B cell (primary cell): ENCODE results near the gene WTAP. TPM values are rescaled to one million over a fixed set of nuclear protein-coding genes. Genes with fewer than 3 reads are reported as not detected.

ENCODE experiments used
- ATAC-seq: fragments of 200-7000 bp; cut with Tn5 transposase; one replicate; pipeline ENCODE4 v1.10.0; 2021; ENCODE audit warnings: low read depth, mild to moderate bottlenecking, moderate number of reproducible peaks, moderate library complexity
- CTCF ChIA-PET: fragments of 350-600 bp; sonication (Branson Sonifier 250); formaldehyde crosslinking; loops from one replicate; lab custom pipeline; 2021; ENCODE audit warnings: antibody characterized with exemption, inconsistent platforms; lab: Charles Lee
- POLR2A ChIA-PET: fragments of 350-600 bp; sonication (Branson Sonifier 250); formaldehyde crosslinking; loops from one replicate; lab custom pipeline; 2021; ENCODE audit warnings: antibody characterized with exemption; lab: Charles Lee
- DNase-seq: peaks from one replicate; pipeline ENCODE4 v3.0.0; 2013
- H2AFZ ChIP-seq: 2 replicates; pipeline ENCODE4 v1.6.1; 2012; ENCODE audit warnings: mild to moderate bottlenecking, low read depth, low read length; ENCODE audit not compliant: insufficient read depth, poor library complexity, severe bottlenecking
- H3K27ac ChIP-seq, 2 donors: 1 replicate in 1 of 2; 2 replicates in 1 of 2; pipeline ENCODE4 v1.5.1; 2012 to 2013; ENCODE audit warnings: low read length in 2 of 2, mild to moderate bottlenecking in 2 of 2, moderate library complexity in 1 of 2
- H3K27me3 ChIP-seq, 4 experiments: fragments of 200-600 bp in 1 of 4; sonication (generic) in 1 of 4; replicated peaks in 1 of 4; 1 replicate in 2 of 4; 2 replicates in 2 of 4; pipeline versions ENCODE4 v1.6.1 to v1.7.0; 2013 to 2016; ENCODE audit warnings: low read length in 3 of 4, mild to moderate bottlenecking in 2 of 4, mixed read lengths in 1 of 4, moderate library complexity in 1 of 4; ENCODE audit not compliant: insufficient read depth in 4 of 4, control insufficient read depth in 3 of 4; ENCODE audit errors: control extremely low read depth in 1 of 4
- H3K36me3 ChIP-seq, 2 experiments: replicated peaks in 1 of 2; 1 replicate in 1 of 2; 2 replicates in 1 of 2; pipeline versions ENCODE4 v1.6.1 to v1.7.1; 2013; ENCODE audit warnings: low read length in 1 of 2; ENCODE audit not compliant: insufficient read depth in 2 of 2, control insufficient read depth in 1 of 2; ENCODE audit errors: control extremely low read depth in 1 of 2, extremely low read depth in 1 of 2
- H3K4me1 ChIP-seq, 2 donors: fragments of 200-600 bp in 1 of 2; sonication (generic) in 1 of 2; 1 replicate in 1 of 2; 2 replicates in 1 of 2; pipeline versions ENCODE4 v1.5.1 to v1.6.1; 2013 to 2017; ENCODE audit warnings: low read length in 2 of 2; ENCODE audit not compliant: control insufficient read depth in 2 of 2, insufficient read depth in 2 of 2
- H3K4me2 ChIP-seq: replicated peaks from 2 replicates; pipeline ENCODE3; 2012; ENCODE audit warnings: mild to moderate bottlenecking, low read depth, low read length; ENCODE audit not compliant: poor library complexity, severe bottlenecking
- H3K4me3 ChIP-seq, 5 experiments: fragments of 200-600 bp in 1 of 5; sonication (generic) in 1 of 5; 1 replicate in 3 of 5; 2 replicates in 2 of 5; pipeline versions ENCODE4 v1.5.1 to v1.7.0; 2011 to 2016; ENCODE audit warnings: low read length in 4 of 5, mild to moderate bottlenecking in 4 of 5, low read depth in 2 of 5, control low read depth in 1 of 5, moderate library complexity in 1 of 5; ENCODE audit not compliant: insufficient read depth in 1 of 5; ENCODE audit errors: control extremely low read depth in 1 of 5, extremely low read depth in 1 of 5
- H3K79me2 ChIP-seq: fragments of 200-600 bp; sonication (generic); one replicate; pipeline ENCODE4 v1.6.0; 2016; ENCODE audit warnings: low read length; ENCODE audit not compliant: control insufficient read depth, insufficient read depth
- H3K9ac ChIP-seq: fragments of 200-600 bp; sonication (generic); 2 replicates; pipeline ENCODE4 v1.6.1; 2017; ENCODE audit warnings: mild to moderate bottlenecking, low read length, moderate library complexity
- H3K9me3 ChIP-seq, 3 donors: one replicate each; pipeline versions ENCODE4 v1.6.1 to v1.7.1; 2013; ENCODE audit warnings: low read length in 2 of 3; ENCODE audit not compliant: control insufficient read depth in 2 of 3, insufficient read depth in 1 of 3; ENCODE audit errors: control extremely low read depth in 1 of 3
- H4K20me1 ChIP-seq: 2 replicates; pipeline ENCODE4 v1.6.0; 2012; ENCODE audit warnings: mild to moderate bottlenecking, low read length; ENCODE audit not compliant: insufficient read depth, control insufficient read depth, poor library complexity, severe bottlenecking
- H3K27ac Mint-ChIP-seq: one replicate; pipeline ENCODE4 v1.8.0; 2021; ENCODE audit warnings: mixed read lengths
- H3K27me3 Mint-ChIP-seq: one replicate; pipeline ENCODE4 v1.8.0; 2021; ENCODE audit warnings: mixed read lengths
- H3K4me1 Mint-ChIP-seq: one replicate; pipeline ENCODE4 v1.8.0; 2021; ENCODE audit warnings: mixed read lengths
- H3K4me3 Mint-ChIP-seq: one replicate; pipeline ENCODE4 v1.8.0; 2021; ENCODE audit warnings: mixed read lengths
- H3K9me3 Mint-ChIP-seq: one replicate; pipeline ENCODE4 v1.8.0; 2022; ENCODE audit warnings: mixed read lengths; ENCODE audit not compliant: insufficient read depth
- EZH2 ChIP-seq: IDR thresholded peaks from 2 replicates; pipeline ENCODE4 v1.6.1; 2012; ENCODE audit warnings: borderline replicate concordance, low read depth, mild to moderate bottlenecking, moderate library complexity, low read length; ENCODE audit not compliant: insufficient read depth, poor library complexity, severe bottlenecking
- WGBS: methylation state at CpG from one replicate; pipeline ENCODE4 v1.1.5; 2013; ENCODE audit warnings: missing lambda C conversion rate; ENCODE audit not compliant: insufficient coverage; 5-methylcytosine and 5-hydroxymethylcytosine counted together
- intact Hi-C: fragments of 100-400 bp; cut with micrococcal nuclease; formaldehyde crosslinking; loops from one replicate; pipeline ENCODE4 v1.10.0; 2022
- polyA plus RNA-seq: library from polyadenylated mRNA; depleted of rRNA; stranded (reverse); fragments of >200 nt; gene quantifications from 2 replicates; pipeline ENCODE4 v1.2.3, GENCODE V29; 2012
- total RNA-seq, 2 donors: library from RNA; stranded (reverse); fragments of 120-200 nt in 1 of 2; gene quantifications; 1 replicate in 1 of 2; 2 replicates in 1 of 2; pipeline versions ENCODE4 v1.2.3 to v1.2.4, GENCODE V29; 2013 to 2022
- TF ChIP-seq, protein P1 (sequence below): fragments of 200-600 bp; IDR thresholded peaks from one replicate; pipeline ENCODE4 v1.8.0; 2022; ENCODE audit warnings: antibody characterized with exemption, mild to moderate bottlenecking

The WTAP gene
- total and polyA plus RNA-seq, 2 donors (not counting 1 experiment from before 2014, with no cell fraction given) = 34.2 to 165 TPM

DNA sequence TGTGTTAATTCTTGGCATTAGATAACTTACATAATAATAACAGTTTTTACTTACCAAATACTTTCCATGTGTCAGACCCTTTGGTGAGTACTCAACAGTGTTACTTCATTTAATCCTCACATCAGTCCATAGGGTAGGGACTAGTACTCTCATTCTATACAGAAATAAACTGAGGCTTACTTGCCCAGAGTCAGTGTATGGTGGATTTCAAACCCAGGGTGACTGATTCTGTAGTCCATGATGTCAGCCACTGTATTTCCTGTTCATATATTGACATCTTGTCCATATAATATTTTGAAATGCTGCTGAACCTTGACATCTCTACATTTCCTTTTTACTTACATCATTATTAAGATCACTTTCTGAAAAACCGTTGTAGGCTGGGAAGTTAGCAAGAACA is 70.2 kb downstream of the WTAP start:
- Histone ChIP-seq H3K79me2 (peaks cover 37% of the 10 kb centered on the region), H3K9me3 (no peaks in the 10 kb centered on the region), H3K27me3 (no peaks in the 10 kb centered on the region), H3K27ac (no peak overlapping the region), H3K4me1 (peaks cover 1 to 2% of the 10 kb centered on the region in 2 donors), H3K4me2 (no peak overlapping the region), H3K9ac (no peak overlapping the region), H2AFZ (no peak overlapping the region), H3K4me3 (no peak overlapping the region), H4K20me1 (peaks cover 25% of the 10 kb centered on the region), H3K36me3 (peaks cover 18 to 67% of the 10 kb centered on the region in 2 experiments)
- CTCF ChIA-PET = no interaction called here
- POLR2A ChIA-PET = no interaction called here
- H3K27ac Mint-ChIP-seq = no peak overlapping the region
- no peak for ATAC-seq
- TF ChIP-seq, protein P1, sequence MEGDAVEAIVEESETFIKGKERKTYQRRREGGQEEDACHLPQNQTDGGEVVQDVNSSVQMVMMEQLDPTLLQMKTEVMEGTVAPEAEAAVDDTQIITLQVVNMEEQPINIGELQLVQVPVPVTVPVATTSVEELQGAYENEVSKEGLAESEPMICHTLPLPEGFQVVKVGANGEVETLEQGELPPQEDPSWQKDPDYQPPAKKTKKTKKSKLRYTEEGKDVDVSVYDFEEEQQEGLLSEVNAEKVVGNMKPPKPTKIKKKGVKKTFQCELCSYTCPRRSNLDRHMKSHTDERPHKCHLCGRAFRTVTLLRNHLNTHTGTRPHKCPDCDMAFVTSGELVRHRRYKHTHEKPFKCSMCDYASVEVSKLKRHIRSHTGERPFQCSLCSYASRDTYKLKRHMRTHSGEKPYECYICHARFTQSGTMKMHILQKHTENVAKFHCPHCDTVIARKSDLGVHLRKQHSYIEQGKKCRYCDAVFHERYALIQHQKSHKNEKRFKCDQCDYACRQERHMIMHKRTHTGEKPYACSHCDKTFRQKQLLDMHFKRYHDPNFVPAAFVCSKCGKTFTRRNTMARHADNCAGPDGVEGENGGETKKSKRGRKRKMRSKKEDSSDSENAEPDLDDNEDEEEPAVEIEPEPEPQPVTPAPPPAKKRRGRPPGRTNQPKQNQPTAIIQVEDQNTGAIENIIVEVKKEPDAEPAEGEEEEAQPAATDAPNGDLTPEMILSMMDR = no peak
- no peak for TF ChIP-seq EZH2
- intact Hi-C loops = no loop called here
- peaks cover 12% of the 10 kb centered on the region for H3K4me1 Mint-ChIP-seq
- no peaks in the 10 kb centered on the region for H3K9me3 Mint-ChIP-seq
- no peak for DNase-seq
- no CpG with 5 or more reads among the region's 1 CpG for WGBS
- H3K27me3 Mint-ChIP-seq = no peaks in the 10 kb centered on the region
- no peak overlapping the region for H3K4me3 Mint-ChIP-seq

DNA sequence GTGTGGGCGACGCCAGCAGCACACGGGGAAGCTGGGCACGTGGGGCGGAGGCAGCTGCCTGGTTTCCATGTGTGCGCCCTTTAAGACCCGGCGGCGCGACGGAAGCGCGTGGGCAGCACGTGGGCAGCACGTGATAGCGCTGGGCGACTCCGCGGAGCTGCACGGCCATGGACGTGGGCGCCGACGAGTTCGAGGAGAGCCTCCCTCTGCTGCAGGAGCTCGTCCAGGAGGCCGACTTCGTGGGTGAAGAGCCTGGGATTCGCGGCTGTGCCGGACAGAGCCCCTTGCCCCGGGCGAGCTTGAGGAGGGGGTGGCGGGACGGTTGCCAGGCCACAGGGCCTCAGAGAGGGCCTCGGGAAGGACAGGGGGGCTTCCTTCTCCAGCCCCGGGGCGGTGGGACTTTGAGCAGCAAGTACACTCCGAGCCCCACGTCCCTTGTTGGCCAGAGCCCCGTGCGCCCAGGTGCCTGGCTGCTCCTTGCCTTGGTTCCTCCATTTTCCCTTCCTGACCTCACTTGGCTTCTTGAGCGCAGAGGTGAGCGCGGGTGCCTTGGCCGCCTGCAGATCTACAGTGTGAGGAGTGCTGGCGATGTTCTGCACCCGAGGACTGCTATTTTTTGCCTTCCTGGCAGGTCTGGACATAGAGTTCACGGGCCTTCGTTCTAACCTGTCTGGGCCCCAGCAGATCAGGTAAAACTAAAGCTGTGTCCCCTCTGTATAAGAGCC is 73.0 kb downstream of the WTAP start, which contains the start of gene PNLDC1:
PNLDC1 (plus strand) TSS at position 136 of the 725 bp plus-strand sequence; CDS start at position 168, 32 bp downstream.
- H3K79me2 ChIP-seq = peaks cover 16% of the 10 kb centered on the region
- no peaks in the 10 kb centered on the region for H3K9me3 ChIP-seq
- intact Hi-C loops = no loop called here
- ChIA-PET POLR2A (no interaction called here), CTCF (no interaction called here)
- ATAC-seq (no peak), DNase-seq (no peak)
- H2AFZ ChIP-seq = no peak within 1 kb of the TSS
- H3K36me3 ChIP-seq = peaks cover 13 to 47% of the 10 kb centered on the region in 2 experiments
- H3K27ac ChIP-seq = no peak within 1 kb of the TSS
- no peaks in the 10 kb centered on the region for H3K4me1 ChIP-seq
- no peak within 1 kb of the TSS for H3K4me3 Mint-ChIP-seq
- no peak within 1 kb of the TSS for H3K9ac ChIP-seq
- 97% methylated on average over 49 of the region's 50 CpGs for WGBS
- no peaks in the 10 kb centered on the region for H3K9me3 Mint-ChIP-seq
- no peaks in the 10 kb centered on the region for H3K27me3 ChIP-seq
- peak within 1 kb of the TSS in 1 of 5 experiments; percentile 11 for H3K4me3 ChIP-seq
- H3K4me2 ChIP-seq = no peak within 1 kb of the TSS
- H4K20me1 ChIP-seq = peaks cover 15% of the 10 kb centered on the region
- peaks cover 2% of the 10 kb centered on the region for H3K4me1 Mint-ChIP-seq
- no peak within 1 kb of the TSS for H3K27ac Mint-ChIP-seq
- no peaks in the 10 kb centered on the region for H3K27me3 Mint-ChIP-seq
- TF ChIP-seq, protein P1 = no peak
- no peak for TF ChIP-seq EZH2
